A549 treated with Hydrocortisone at 1 μM for 4 hours (cell line): Measurements from ENCODE around the gene ERAS. TPM values are rescaled to one million over a fixed set of nuclear protein-coding genes. Genes with fewer than 3 reads are reported as not detected.

Experiments
- total RNA-seq: library from RNA; stranded (reverse); fragments of 200-300 nt; extraction: Qiagen RNA extraction; gene quantifications from 5 replicates; pipeline ENCODE4 v1.2.3, GENCODE V29; 2022

The ERAS gene
- total RNA-seq: 0.07 to 0.10 TPM in 2 of 5 replicates, not detected in the others

GRCh38 chrX:48826135-48826875, at the start of gene ERAS:
Gene ERAS (plus strand): TSS chrX:48826513. CDS start chrX:48829124, 2,611 bp downstream.

GRCh38 chrX:48786341-48786800, 39.9 kb upstream of the ERAS start, which contains the start of gene GATA1:
Gene GATA1 (plus strand): TSS chrX:48786590. CDS start chrX:48791110, 4,520 bp downstream.

GRCh38 chrX:48801280-48802088, 24.8 kb upstream of the ERAS start, which contains the start of gene HDAC6:
Gene HDAC6 (plus strand): TSS chrX:48802067. CDS start chrX:48802693, 626 bp downstream.

GRCh38 chrX:48835524-48836329, 9.4 kb downstream of the ERAS start, which contains the start of gene PCSK1N:
Gene PCSK1N (minus strand): TSS chrX:48835610. CDS start chrX:48835532, 78 bp downstream.

Other genes with a start within 250 kb of the ERAS start
- gene WDR13, start 229.0 kb upstream of the ERAS start, total RNA-seq: 58.8 to 99.9 TPM (median 84.2 TPM) in 5 replicates
- 0.20 to 0.61 TPM (median 0.28 TPM) in 5 replicates for gene WAS, start 142.7 kb upstream of the ERAS start, total RNA-seq
- gene SUV39H1, start 129.8 kb upstream of the ERAS start, total RNA-seq: 21.9 to 24.0 TPM (median 22.9 TPM) in 5 replicates
- not detected in 5 replicates for gene GLOD5, start 64.8 kb upstream of the ERAS start, total RNA-seq
- gene GATA1, start 39.9 kb upstream of the ERAS start, total RNA-seq: not detected in 5 replicates
- gene HDAC6, start 24.4 kb upstream of the ERAS start, total RNA-seq: 25.3 to 30.4 TPM (median 28.9 TPM) in 5 replicates
- gene PCSK1N, start 9.1 kb downstream of the ERAS start, total RNA-seq: 12.9 to 50.9 TPM (median 44.9 TPM) in 5 replicates
- 85.6 to 110 TPM (median 100 TPM) in 5 replicates for gene TIMM17B, start 71.3 kb downstream of the ERAS start, total RNA-seq
- 86.1 to 104 TPM (median 88.5 TPM) in 5 replicates for gene PQBP1, start 71.4 kb downstream of the ERAS start, total RNA-seq
- gene SLC35A2, start 85.1 kb downstream of the ERAS start, total RNA-seq: 55.6 to 63.4 TPM (median 62.4 TPM) in 5 replicates
- gene PIM2, start 92.5 kb downstream of the ERAS start, total RNA-seq: 8.7 to 9.6 TPM (median 9.0 TPM) in 5 replicates
- gene OTUD5, start 131.1 kb downstream of the ERAS start, total RNA-seq: 59.0 to 65.6 TPM (median 62.0 TPM) in 5 replicates
- 0.88 to 1.3 TPM (median 0.92 TPM) in 5 replicates for gene KCND1, start 145.3 kb downstream of the ERAS start, total RNA-seq
- gene GRIPAP1, start 175.8 kb downstream of the ERAS start, total RNA-seq: 17.3 to 21.8 TPM (median 18.1 TPM) in 5 replicates
- 45.3 to 50.5 TPM (median 48.5 TPM) in 5 replicates for gene TFE3, start 216.8 kb downstream of the ERAS start, total RNA-seq
- 2.7 to 4.1 TPM (median 3.5 TPM) in 5 replicates for gene CCDC120, start 232.5 kb downstream of the ERAS start, total RNA-seq
- gene PRAF2, start 247.5 kb downstream of the ERAS start, total RNA-seq: 31.7 to 45.8 TPM (median 41.5 TPM) in 5 replicates